ENCODE measurements around the gene PHTF1.

PHTF1 gene

GRCh38 chr1:113784104-113784779 is 25.0 kb upstream of the PHTF1 start:
- TF ChIP-seq EGR1 (IDR thresholded peaks at IDR 0.05) (no peak), CREB1 (IDR thresholded peaks at IDR 0.05; ENCODE audit: low read depth) (no peak), USF1 (IDR thresholded peaks at IDR 0.05) (no peak)

- TF ChIP-seq ZBTB7A (IDR thresholded peaks at IDR 0.05; ENCODE audit: low read depth): no peak
Observed at GRCh38 chr1:113783254-113784103, 24.2 kb upstream of the PHTF1 start.

- TF ChIP-seq TCF12 (IDR thresholded peaks at IDR 0.05; ENCODE audit: low read depth): no peak
- no peak for TF ChIP-seq FOXM1 (IDR thresholded peaks at IDR 0.05; ENCODE audit: borderline replicate concordance, low read depth)
- TF ChIP-seq MAX (IDR thresholded peaks at IDR 0.05): no peak
- no peak for TF ChIP-seq REST (IDR thresholded peaks at IDR 0.05; ENCODE audit: low read depth)
- no peak for TF ChIP-seq TEAD4 (IDR thresholded peaks at IDR 0.05)
- no peak for TF ChIP-seq TAF1 (IDR thresholded peaks at IDR 0.05; ENCODE audit: low read depth)
- no peak for TF ChIP-seq USF1 (IDR thresholded peaks at IDR 0.05)
- TF ChIP-seq CEBPB (IDR thresholded peaks at IDR 0.05): no peak
- no peak for TF ChIP-seq CREB1 (IDR thresholded peaks at IDR 0.05; ENCODE audit: low read depth)
- no peak for TF ChIP-seq NFIC (IDR thresholded peaks at IDR 0.05)
- TF ChIP-seq EGR1 (IDR thresholded peaks at IDR 0.05): no peak
- no peak for TF ChIP-seq RAD21 (IDR thresholded peaks at IDR 0.05; ENCODE audit: low read depth)
- no peak for TF ChIP-seq EP300 (IDR thresholded peaks at IDR 0.05; ENCODE audit: borderline replicate concordance)
- TF ChIP-seq ZBTB7A (IDR thresholded peaks at IDR 0.05; ENCODE audit: low read depth): no peak
- no peak for TF ChIP-seq YY1 (IDR thresholded peaks at IDR 0.05; ENCODE audit: low read depth)
Observed at GRCh38 chr1:113782406-113782805, 23.1 kb upstream of the PHTF1 start.

- TF ChIP-seq TEAD4 (IDR thresholded peaks at IDR 0.05): no peak
- no peak for TF ChIP-seq TAF1 (IDR thresholded peaks at IDR 0.05; ENCODE audit: low read depth)
- TF ChIP-seq EP300 (IDR thresholded peaks at IDR 0.05; ENCODE audit: borderline replicate concordance): no peak
- TF ChIP-seq TCF12 (IDR thresholded peaks at IDR 0.05; ENCODE audit: low read depth): no peak
- no peak for TF ChIP-seq REST (IDR thresholded peaks at IDR 0.05; ENCODE audit: low read depth)
- no peak for TF ChIP-seq USF1 (IDR thresholded peaks at IDR 0.05)
- TF ChIP-seq CREB1 (IDR thresholded peaks at IDR 0.05; ENCODE audit: low read depth): no peak
- no peak for TF ChIP-seq ZBTB7A (IDR thresholded peaks at IDR 0.05; ENCODE audit: low read depth)
- no peak for TF ChIP-seq EGR1 (IDR thresholded peaks at IDR 0.05)
- TF ChIP-seq NFIC (IDR thresholded peaks at IDR 0.05): no peak
- TF ChIP-seq YY1 (IDR thresholded peaks at IDR 0.05; ENCODE audit: low read depth): no peak
- no peak for TF ChIP-seq CEBPB (IDR thresholded peaks at IDR 0.05)
Observed at GRCh38 chr1:113780374-113781146, 21.3 kb upstream of the PHTF1 start.

GRCh38 chr1:113779542-113779941 is 20.3 kb upstream of the PHTF1 start:
- no peak for TF ChIP-seq USF1 (IDR thresholded peaks at IDR 0.05)
- no peak for TF ChIP-seq MAX (IDR thresholded peaks at IDR 0.05)
- TF ChIP-seq NFIC (IDR thresholded peaks at IDR 0.05): no peak
- no peak for TF ChIP-seq TEAD4 (IDR thresholded peaks at IDR 0.05)
- no peak for TF ChIP-seq EP300 (IDR thresholded peaks at IDR 0.05; ENCODE audit: borderline replicate concordance)
- TF ChIP-seq FOXM1 (IDR thresholded peaks at IDR 0.05; ENCODE audit: borderline replicate concordance, low read depth): no peak
- no peak for TF ChIP-seq EGR1 (IDR thresholded peaks at IDR 0.05)
- TF ChIP-seq TAF1 (IDR thresholded peaks at IDR 0.05; ENCODE audit: low read depth): no peak
- TF ChIP-seq CEBPB (IDR thresholded peaks at IDR 0.05): no peak
- no peak for TF ChIP-seq REST (IDR thresholded peaks at IDR 0.05; ENCODE audit: low read depth)
- TF ChIP-seq TCF12 (IDR thresholded peaks at IDR 0.05; ENCODE audit: low read depth): no peak
- no peak for TF ChIP-seq ZBTB7A (IDR thresholded peaks at IDR 0.05; ENCODE audit: low read depth)
- no peak for TF ChIP-seq CREB1 (IDR thresholded peaks at IDR 0.05; ENCODE audit: low read depth)
- TF ChIP-seq YY1 (IDR thresholded peaks at IDR 0.05; ENCODE audit: low read depth): no peak
- TF ChIP-seq RAD21 (IDR thresholded peaks at IDR 0.05; ENCODE audit: low read depth): no peak
